GM19043 (cell line): Measurements from ENCODE around the gene RHOF.
"Not testable (repeated sequence)": the region's sequence is repeated elsewhere in the genome, so short reads cannot be mapped to it uniquely, and the experiment has no call there.

Source experiments
- ATAC-seq: cut with Tn5 transposase; IDR thresholded peaks from one replicate; pipeline ENCODE4 v1.9.1; 2021; ENCODE audit warnings: low read depth; ENCODE audit not compliant: unreplicated experiment

The RHOF gene

DNA sequence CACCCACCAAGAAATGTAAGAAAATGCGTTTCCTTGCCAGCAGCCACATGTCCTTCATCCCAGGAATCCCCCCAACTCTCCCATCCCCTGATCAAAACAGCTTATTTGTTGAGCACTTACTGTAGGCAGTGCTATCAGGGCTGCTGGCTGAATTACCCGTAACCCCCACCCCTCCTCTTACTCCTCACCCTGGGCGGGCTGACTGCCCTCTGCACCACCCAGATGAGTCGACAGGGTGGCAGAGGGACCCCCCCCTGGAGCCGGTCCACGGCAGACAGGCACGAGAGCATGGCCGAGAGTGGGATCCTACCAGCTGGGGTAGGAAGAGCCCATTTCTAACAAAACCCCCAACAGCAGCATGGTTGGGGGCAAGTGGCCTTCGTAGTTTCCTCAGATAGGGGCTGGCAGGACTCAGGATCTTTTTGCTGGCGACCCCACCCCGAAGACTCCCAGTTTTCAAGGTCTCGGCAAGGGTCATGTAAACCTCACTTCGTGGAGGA is 1.1 kb upstream of the RHOF start:
- no peak for ATAC-seq

DNA sequence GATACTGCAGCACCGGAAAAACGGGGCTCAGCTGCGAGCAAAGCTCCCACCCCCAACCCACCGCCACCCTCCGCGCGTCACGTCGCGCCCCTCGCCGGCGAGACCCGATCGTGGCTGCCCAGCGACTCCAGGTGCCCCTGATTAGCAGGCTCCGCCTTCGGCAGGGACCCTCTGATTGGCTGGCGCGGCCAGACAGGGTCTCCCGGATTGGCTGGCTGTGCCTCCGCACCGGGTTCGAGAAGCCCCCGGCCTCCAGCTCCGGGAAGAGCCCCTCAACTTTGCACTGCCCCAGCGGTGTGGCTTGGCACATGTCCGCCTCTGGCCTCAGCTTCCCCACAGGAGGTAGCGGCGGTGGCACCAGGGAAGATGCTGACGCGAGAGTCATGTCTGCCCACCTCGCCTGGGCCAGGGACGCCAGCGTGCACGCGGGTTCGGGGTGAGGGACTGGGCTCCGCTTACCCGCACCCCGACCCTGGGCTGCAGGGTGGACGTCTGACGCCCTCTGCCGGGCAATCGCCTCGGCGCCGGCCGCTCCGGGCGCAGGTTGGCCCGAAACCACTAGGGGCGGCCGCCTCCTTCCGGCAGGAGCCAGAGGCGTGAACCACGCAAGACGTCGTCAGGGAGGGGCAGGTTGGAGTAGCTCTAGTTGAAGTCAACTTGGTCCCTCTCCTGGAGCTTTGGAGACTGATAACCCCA is 498 bp upstream of the RHOF start:
- peak; percentile 43 for ATAC-seq

DNA sequence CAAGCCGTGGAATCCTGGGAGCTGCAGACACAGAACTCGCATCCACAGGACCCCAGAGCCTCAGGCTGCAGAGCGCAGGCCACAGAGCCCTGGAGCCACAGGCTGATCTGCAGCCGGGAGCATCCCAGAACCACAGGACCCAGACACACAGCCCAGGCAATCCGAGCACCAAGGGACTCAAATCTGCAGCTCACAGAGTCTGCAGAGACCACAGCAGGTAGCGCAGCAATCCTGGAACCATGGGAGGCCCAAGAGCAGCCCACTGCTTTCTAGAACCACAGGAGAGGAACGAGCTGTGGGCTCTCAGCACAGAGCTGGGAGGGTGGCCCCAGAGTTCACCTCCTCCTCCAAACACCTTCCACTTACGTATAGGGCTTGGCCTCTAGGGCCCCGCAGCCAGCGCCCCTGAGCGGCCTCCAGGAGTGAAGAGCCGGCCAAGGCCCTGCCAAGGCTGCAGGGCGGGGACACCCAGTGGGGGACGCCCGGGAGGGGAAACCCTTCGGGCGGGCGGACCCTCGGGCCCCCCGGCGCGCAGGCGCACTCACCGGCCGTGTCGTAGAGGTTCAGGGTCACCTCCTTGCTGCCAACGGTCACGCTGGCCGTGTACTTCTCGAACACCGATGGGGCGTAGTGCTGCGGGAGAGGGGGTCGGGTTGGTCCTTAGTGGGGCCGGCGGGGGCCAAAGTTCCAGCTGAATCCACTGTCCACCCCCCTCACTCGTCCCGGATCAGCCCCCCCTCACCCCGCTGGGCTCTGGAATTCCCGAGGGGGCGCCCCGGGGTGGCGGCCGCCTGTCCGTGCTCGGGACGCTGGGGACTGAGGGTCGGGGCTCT is 665 bp downstream of the RHOF start:
- ATAC-seq = no peak

DNA sequence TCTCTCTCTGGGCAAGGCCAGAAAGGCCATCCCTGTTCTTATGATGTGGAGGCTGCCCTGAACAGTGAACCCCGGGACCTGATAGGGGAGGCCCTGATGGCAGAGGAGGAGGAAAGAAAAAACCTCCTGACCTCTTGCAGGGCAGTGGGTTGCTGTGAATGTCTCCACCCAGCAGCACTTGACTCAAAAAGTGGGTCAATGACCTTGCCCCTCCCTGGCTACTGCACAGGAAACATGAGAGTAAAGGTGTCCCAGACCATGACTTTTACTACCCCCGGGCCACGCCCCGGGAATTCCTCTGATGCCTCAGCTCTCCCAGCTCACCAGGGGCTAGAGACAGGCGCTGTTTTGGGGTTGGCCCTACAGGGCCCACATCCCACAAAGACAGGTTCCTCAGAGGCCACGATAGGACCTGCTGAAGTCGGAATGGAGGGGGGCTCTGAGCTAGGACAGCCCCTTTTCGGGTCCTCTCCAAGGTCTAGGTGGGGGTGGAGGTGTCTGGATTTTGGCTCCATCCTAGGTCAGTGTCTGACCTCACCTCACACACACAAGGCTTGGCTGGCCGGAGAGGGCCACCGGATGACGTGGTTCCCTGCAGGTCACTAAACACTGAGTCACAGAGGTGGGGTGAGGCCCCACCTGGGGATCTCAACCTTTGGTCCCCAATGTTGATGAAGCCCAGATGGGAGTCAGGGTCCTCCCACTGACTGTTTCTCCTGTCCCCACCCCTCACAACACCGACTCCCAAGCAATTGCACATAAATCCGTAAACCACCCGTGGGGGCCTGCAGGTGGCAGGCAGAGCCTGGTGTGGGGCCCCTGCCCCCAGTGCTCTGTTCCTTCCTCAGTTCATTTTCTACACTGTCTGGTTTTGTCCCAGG is 1.6 kb downstream of the RHOF start:
- no peak for ATAC-seq

DNA sequence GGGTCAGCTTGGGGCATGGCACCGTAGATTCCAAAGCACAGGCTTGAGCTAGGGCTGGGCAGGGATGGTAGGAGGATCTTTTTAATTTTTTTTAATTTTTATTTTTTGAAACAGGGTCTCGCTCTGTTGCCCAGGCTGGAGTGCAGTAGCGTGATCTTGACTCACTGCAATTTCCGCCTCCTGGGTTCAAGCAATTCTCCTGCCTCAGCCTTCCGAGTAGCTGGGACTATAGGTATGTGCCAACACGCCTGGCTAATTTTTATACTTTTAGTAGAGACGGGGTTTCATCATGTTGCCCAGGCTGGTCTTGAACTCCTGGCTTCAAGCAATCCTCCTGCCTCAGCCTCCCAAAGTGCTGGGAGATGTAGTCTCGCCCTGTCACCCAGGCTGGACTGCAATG is 2.7 kb downstream of the RHOF start:
- ATAC-seq = not testable (repeated sequence)

DNA sequence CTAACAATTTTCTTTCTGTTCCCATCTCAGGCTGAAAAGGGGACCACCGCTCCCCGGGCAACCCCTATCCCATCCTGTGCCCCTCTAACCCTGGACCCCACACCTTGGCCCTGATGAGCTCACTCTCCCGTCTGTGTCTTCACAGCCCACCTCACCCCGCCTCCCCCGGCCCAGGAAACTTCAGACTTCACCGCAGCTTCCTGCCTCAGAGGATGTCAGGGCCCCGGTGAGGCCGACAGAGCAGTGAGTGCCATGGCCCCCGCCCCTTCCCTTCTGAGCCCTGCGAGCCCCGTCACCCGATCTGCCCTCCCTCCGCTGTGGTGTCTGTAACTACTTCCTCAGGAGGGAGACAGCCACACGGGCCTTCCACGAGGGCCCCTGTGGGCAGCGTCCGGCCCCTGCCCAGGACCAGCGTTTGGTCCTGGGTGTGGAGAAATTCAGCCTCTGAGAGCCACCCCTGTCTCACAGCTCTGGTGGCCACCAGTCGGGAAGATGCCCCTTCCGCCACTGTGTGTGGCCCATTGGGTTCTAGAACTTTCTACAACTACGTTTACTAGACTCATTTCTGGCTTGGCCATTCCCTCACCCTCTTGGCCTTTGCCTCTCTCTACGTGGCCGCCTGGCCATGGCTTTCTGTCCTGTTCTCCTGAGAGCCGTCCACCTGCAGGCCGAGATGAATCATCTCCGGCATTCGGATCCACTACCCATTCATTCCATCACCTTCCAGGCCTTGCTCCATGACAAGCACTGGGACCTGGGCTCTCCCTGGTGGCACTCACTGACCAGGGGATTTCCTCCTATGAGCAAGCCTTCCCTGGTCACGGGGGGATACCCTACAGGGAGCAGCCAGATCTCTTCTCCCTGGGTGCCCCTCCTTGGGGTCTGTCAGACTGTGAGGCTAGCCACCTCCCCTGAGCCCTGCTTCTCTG is 3.4 kb downstream of the RHOF start:
- ATAC-seq = peak; percentile 46

DNA sequence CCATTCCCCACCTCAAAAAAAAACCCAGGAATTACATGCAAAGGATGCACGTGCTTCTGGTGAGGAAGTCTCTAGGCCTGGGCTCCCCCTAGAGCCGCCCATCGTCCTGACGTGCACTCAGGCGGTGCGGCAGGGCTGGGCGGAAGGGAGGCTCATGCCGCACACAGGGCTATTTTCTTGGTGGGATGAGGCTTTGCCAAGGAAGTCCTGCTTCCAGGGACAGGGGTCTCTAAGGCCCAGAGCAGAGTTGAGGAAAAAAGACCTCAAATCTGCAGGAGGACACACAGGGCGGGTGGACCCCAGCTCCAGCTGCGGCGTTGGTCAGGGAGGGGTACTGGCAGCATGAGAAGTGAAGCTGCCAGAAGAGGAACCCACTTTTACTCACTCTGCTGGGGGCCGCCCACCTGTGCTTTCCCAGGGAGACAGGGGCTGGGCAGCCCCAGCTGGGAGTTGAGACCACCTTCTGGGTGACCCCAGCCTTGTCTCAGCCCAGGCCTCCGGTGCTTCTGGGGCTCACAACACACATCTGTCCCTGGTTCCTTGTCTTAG is 4.2 kb downstream of the RHOF start:
- peak; percentile 6 for ATAC-seq

DNA sequence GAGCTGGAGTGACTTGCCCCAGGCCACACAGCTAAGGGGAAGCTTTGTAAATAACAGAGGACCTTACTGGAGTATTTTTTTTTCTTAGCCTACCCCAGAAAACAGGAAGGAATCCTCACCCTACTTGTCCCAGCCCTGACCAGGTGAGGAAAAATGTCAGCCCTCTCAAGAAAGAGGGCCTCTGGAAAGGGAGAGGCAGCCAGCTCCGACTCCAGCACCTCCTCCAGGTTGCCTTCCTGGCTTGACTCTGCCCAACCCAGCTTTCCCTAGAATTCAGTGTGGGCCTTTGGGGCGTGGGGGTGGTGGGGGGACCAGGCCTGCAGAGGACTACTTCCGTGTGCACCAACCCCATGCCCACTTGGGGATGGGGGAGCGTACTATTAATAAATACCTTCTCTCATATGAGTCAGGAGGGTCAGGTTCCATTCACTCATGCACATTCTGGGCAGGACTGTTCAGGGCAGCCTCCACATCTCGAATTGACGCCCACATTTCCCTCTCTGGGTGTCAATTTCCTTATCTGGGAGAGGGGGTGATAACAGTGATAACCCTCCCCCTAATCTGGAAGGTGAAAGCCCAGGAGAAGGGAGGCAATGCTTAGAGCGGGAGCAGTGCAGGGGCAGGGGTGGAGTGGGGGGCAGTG is 5.2 kb downstream of the RHOF start:
- no peak for ATAC-seq

DNA sequence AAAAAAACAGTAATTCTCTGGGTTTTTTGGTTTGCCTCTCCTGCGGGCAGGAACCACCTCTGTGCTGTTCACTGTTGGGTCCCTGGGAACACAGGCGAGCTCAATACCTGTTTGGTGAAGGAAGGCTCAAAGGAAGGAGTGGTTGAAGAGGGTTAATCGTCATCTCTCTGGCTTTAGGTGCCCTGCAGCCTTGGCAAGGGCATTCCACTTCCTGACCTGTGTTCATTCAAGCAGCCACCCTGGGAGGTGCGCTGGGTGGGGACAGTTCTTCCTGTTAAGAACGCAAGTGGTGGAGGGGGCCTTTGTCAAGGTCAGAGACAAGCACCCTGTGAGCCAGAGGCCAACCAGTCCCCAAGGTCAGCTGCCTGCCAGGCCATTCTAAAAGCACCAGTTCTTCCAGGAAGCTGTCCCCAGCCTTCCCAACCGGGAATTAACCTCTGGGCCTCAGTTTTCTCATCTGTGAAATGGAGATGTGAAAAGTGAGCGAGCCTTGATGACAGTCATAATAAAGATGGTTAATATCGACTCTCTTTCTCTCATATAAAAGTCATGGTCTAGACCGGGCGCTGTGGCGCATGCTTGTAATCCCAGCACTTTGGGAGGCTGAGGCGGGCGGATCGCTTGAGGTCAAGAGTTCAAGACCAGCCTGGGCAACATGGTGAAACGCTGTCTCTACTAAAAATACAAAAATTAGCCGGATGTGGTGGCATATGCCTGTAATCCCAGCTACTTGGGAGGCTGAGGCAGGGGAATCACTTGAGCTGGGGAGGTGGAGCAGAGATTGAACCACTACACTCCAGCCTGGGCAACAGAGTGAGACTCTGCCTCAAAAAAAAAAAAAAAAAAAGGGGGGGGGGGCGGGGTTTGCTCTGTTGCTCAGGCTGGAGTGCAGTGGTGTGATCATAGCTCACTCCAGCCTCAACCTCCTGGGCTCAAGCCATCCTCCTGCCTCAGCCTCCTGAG is 6.1 kb downstream of the RHOF start:
- ATAC-seq = no peak

DNA sequence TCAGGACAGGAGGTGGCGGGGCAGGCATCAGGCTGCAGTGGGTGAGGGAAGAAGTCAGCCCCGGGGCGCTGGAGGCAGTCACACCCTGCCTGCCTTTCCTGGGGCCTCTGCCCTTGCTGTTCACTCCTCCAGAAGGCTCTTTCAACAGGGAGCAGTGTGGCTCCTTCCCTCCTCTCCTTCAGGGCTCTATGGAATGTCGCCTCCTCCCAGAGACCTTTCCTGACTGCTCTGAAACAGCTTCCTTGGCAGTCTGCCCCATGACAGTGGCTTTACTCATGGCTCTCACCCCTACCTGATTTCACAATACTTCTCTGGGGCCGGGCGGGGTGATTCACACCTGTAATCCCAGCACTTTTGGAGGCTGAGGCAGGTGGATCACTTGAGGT is 7.1 kb downstream of the RHOF start:
- ATAC-seq = no peak

DNA sequence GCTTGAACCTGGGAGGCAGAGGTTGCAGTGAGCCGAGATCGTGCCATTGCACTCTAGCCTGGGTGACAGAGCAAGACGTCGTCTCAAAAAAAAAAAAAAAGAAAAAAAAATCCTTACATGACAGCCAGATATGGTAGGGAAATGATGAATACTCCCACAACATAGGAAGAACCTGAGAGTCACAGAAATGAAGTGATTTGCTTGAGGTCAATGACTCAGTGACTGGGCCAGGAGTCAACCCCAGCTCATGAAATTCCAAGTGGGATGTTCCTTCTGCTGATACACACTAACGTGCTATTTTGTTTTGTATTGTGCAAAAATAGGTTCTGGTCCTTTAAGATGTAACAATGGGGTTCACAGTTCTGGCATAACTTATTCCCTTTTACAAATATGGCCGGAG is 9.0 kb downstream of the RHOF start:
- no peak for ATAC-seq

DNA sequence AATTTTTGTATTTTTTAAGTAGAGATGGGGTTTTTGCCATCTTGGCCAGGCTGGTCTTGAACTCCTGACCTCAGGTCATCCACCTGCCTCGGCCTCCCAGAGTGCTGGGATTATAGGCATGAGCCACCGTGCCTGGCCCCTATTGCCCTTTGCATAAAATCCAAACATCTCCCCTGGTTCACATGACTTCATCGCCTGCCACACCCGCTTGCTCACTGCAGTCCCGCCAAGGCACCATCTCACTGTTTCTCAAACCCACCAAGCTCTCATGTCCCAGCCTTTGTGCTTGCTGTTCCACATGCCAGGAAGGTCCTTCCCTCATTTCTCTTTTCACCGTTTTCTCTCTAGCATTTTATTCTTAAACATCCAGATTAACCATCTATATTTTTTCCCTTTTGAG is 9.7 kb downstream of the RHOF start:
- ATAC-seq = no peak

DNA sequence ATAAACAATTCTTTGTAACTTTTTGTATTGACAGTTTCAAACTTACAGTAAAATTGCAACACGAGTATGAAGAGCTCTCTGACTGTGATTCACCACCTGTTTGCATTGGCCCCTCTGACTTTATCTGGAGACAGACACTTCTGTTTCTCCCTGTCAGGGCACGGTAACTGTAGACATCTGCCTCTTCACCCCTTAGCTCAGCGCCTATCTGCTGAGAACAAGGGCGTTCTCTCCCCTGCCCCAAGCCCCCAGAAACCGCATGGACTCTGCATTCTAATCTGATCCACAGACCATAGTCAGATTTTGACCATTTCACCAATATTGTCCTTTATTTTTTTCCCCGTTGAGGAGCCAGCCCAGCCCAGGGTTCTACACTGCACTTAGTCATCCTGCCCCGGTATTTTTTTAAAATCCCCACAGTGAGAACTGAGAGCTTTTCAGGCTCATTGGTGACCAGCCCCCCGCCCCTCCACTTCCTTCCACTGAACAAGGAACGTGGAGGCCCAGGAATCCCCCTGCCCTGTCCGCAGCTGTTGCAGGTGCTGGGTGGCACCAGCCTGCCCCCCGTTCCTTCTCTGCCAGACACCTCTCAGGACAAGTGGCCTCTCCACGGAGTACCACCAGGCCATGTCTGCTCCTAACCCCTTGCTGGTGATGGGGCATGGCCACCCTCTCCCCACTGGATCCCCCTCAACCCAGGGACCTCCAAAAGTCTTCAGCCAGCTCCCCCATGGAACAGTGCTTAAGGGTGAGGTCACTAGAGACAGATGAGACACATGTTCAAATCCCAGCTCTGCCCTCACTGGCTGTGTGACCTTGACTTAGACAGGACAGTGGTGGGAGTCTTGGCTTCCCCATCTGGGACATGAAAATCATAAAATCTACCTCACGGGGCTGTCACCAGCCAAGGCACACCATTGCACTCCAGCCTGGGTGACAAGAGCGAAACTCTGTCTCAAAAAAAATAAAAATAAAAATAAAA is 11.2 kb downstream of the RHOF start:
- peak; percentile 45 for ATAC-seq

DNA sequence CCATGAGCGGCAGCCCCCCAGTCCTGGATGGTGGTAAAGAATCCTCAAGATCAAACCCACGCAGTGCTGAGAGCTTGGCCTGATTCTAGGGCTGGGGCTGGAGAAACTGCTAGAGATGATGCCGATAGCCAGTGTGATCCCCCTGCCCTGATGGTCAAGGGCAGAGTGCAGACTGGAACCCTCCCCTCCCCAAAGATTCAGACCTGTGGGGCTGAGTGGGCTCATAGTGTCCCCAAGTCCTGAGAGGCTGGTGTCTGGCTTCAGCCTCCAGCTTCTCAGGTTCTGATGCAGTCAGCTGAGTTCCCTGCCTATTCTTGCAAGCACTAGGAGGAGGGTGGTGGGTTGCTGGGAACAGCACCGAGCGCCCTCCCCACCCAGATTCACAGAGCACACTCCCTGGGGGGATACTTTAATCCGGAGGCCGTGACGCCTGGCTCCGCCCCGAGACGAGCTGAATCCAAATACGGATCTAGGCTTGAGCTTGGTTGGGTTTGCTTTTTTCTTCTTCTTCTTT is 11.9 kb downstream of the RHOF start:
- ATAC-seq = peak; percentile 35

DNA sequence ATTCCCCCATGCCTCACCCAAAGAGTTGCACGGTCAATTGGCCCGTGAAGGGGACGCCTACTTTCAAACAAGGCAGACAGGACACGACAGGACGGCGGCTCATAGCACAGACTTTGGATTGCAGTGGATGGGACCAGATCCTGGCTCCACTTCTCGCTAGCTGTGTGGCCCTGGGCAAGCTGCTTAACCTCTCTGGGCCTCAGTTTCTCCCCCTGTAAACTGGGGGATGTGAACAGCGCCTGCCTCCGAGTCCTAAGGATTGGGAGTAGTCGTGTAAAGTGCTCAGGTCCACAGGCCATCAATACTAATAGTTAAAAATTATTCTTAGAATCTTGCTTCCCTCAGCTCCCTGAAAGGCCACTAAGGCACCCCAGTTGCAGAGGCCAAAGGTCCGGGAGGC is 13.1 kb downstream of the RHOF start:
- no peak for ATAC-seq

DNA sequence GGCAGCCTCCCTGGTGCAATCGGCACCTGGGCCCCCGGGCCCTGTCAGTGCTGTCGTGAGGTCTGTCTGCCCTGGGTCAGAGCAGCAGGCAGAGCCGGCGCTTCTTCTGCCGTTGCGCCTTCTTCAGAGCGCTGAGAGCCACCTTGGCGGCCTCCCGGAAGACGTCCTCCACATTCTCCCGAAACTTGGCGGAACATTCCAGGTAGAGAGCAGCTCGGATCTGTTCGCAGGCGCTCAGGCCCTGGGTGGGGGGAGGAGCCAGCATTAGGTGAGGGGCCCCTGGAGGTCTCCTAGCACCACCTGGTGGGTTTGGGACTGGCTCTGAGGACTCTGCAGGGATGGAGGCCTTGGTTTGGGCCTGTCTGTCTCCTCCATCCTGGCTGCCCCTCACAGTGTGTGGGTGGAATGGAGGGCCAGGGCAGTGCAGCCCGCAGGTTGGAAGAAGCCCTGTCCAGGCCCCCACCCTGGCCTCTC is 14.0 kb downstream of the RHOF start:
- ATAC-seq = no peak
